ENCODE results near the gene CDK5RAP2. TPM values are rescaled to one million over a fixed set of nuclear protein-coding genes. Genes with fewer than 3 reads are reported as not detected.

Gene CDK5RAP2
- total RNA-seq, 4 donors from 2014 or later, result 27.3 to 158 (median 45.1) TPM

GRCh38 chr9:120416781-120417427 lies 163.1 kb downstream of the CDK5RAP2 start:
- no peaks in the 10 kb centered on the region for H3K9me3 ChIP-seq
- no peaks in the 10 kb centered on the region for H3K27me3 ChIP-seq
- no peak for TF ChIP-seq POLR2A (IDR thresholded peaks at IDR 0.05)
- no peak for TF ChIP-seq CTCF (IDR thresholded peaks at IDR 0.05)
- no peak overlapping the region for H3K4me3 ChIP-seq
- DNase-seq, result no peak
- H3K27ac ChIP-seq, result no peak overlapping the region
- peaks cover 0 to 47% (median 0%) of the 10 kb centered on the region in 3 donors for H3K36me3 ChIP-seq
- H3K4me1 ChIP-seq, result no peaks in the 10 kb centered on the region

- TF ChIP-seq CTCF (IDR thresholded peaks at IDR 0.05) (no peak), POLR2A (IDR thresholded peaks at IDR 0.05) (no peak)
- H3K27me3 ChIP-seq, result no peaks in the 10 kb centered on the region
- H3K9me3 ChIP-seq, result no peaks in the 10 kb centered on the region
- H3K4me1 ChIP-seq, result no peaks in the 10 kb centered on the region
- H3K4me3 ChIP-seq, result no peak overlapping the region
- no peak overlapping the region for H3K27ac ChIP-seq
- DNase-seq, result no peak
- peaks cover 0 to 48% (median 0%) of the 10 kb centered on the region in 3 donors for H3K36me3 ChIP-seq
Observed at GRCh38 chr9:120413121-120414048, 166.6 kb downstream of the CDK5RAP2 start.

- H3K4me3 ChIP-seq, result no peak overlapping the region
- no peaks in the 10 kb centered on the region for H3K27me3 ChIP-seq
- no peak for DNase-seq
- no peaks in the 10 kb centered on the region for H3K4me1 ChIP-seq
- H3K36me3 ChIP-seq, result peaks cover 0 to 48% (median 0%) of the 10 kb centered on the region in 3 donors
- TF ChIP-seq POLR2A (IDR thresholded peaks at IDR 0.05) (no peak), CTCF (IDR thresholded peaks at IDR 0.05) (no peak)
- H3K27ac ChIP-seq, result no peak overlapping the region
- H3K9me3 ChIP-seq, result no peaks in the 10 kb centered on the region
Observed at GRCh38 chr9:120412425-120412951, 167.5 kb downstream of the CDK5RAP2 start.

GRCh38 chr9:120411862-120412424 lies 168.0 kb downstream of the CDK5RAP2 start:
- no peaks in the 10 kb centered on the region for H3K9me3 ChIP-seq
- H3K27me3 ChIP-seq, result no peaks in the 10 kb centered on the region
- no peak overlapping the region for H3K4me3 ChIP-seq
- DNase-seq, result no peak
- no peaks in the 10 kb centered on the region for H3K4me1 ChIP-seq
- H3K36me3 ChIP-seq, result peaks cover 0 to 54% (median 0%) of the 10 kb centered on the region in 3 donors
- TF ChIP-seq CTCF (IDR thresholded peaks at IDR 0.05) (no peak), POLR2A (IDR thresholded peaks at IDR 0.05) (no peak)
- H3K27ac ChIP-seq, result no peak overlapping the region

- no peak for TF ChIP-seq CTCF (IDR thresholded peaks at IDR 0.05)
- no peak for TF ChIP-seq POLR2A (IDR thresholded peaks at IDR 0.05)
- no peaks in the 10 kb centered on the region for H3K4me1 ChIP-seq
- no peak overlapping the region for H3K4me3 ChIP-seq
- H3K36me3 ChIP-seq, result peaks cover 0 to 62% (median 0%) of the 10 kb centered on the region in 3 donors
- DNase-seq, result no peak
- H3K27me3 ChIP-seq, result no peaks in the 10 kb centered on the region
- no peaks in the 10 kb centered on the region for H3K9me3 ChIP-seq
- H3K27ac ChIP-seq, result no peak overlapping the region
Observed at GRCh38 chr9:120410925-120411501, 169.0 kb downstream of the CDK5RAP2 start.

Measured in Peyer's patch (tissue), 4 donors.